ENCODE measurements around the gene SCYGR2.

DNA sequence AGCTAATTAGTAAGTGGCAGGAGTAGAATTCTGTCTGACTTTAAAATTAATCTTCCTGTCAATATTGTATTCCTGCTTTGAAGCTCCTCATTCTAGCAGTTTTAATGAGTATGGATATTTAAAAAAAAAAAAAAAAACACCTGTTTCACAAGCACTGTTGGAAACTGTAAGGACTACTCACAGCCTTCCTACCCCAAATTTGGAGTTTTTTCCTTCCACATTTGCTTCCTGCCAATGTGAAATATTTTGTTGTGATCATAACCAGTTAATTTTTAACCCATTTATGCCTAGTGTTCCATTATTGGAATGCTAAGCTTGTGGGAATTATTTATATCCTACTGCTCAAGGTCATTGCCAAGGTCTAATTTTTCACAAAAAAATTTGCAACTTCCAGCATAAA, 36.1 kb upstream of the SCYGR2 start:
- TF ChIP-seq CTCF (IDR thresholded peaks at IDR 0.05; ENCODE audit: poor library complexity) (no peak), EZH2 (IDR thresholded peaks at IDR 0.05; ENCODE audit: borderline replicate concordance) (no peak)
